Effector memory CD8-positive, alpha-beta T cell (primary cell): ENCODE data around the gene ARPC1A.
A peak's percentile ranks its signal among the peaks of the same experiment; 100 is the strongest.

Experiments
- ATAC-seq: fragments of 150-1000 bp; cut with Tn5 transposase; replicated peaks from 2 replicates; pipeline ENCODE4 v1.10.0; 2021; ENCODE audit warnings: mild to moderate bottlenecking, moderate library complexity
- DNase-seq, 3 experiments: peaks; one replicate each; pipeline ENCODE4 v3.0.0; 2021
- H3K27ac Mint-ChIP-seq, 2 donors: one replicate each; pipeline ENCODE4 v1.8.0; 2022; ENCODE audit warnings: mild to moderate bottlenecking in 2 of 2, mixed read lengths in 2 of 2, moderate library complexity in 2 of 2
- H3K27me3 Mint-ChIP-seq, 2 donors: one replicate each; pipeline ENCODE4 v1.8.0; 2022; ENCODE audit warnings: mixed read lengths in 2 of 2
- H3K36me3 Mint-ChIP-seq: one replicate; pipeline ENCODE4 v1.8.0; 2022; ENCODE audit warnings: mild to moderate bottlenecking, moderate library complexity, mixed read lengths; ENCODE audit not compliant: insufficient read depth
- H3K4me1 Mint-ChIP-seq, 2 donors: one replicate each; pipeline ENCODE4 v1.8.0; 2022; ENCODE audit warnings: low read depth in 2 of 2, mixed read lengths in 2 of 2
- H3K4me3 Mint-ChIP-seq, 2 donors: one replicate each; pipeline ENCODE4 v1.8.0; 2022; ENCODE audit warnings: mild to moderate bottlenecking in 2 of 2, mixed read lengths in 2 of 2, moderate library complexity in 2 of 2
- H3K9me3 Mint-ChIP-seq, 2 donors: one replicate each; pipeline ENCODE4 v1.8.0; 2022; ENCODE audit warnings: mixed read lengths in 2 of 2

The ARPC1A gene

GRCh38 chr7:99392046-99392445 is 66.3 kb downstream of the ARPC1A start:
- ATAC-seq (no peak), DNase-seq (no peak)
- H3K4me1 Mint-ChIP-seq = peaks cover 10 to 17% of the 10 kb centered on the region in 2 donors
- H3K27me3 Mint-ChIP-seq = no peaks in the 10 kb centered on the region
- H3K4me3 Mint-ChIP-seq = peak overlapping the region; percentile 31 to 78
- peaks cover 94% of the 10 kb centered on the region for H3K36me3 Mint-ChIP-seq
- peak overlapping the region in 1 of 2 donors; percentile 90 for H3K27ac Mint-ChIP-seq
- H3K9me3 Mint-ChIP-seq = no peaks in the 10 kb centered on the region

DNA sequence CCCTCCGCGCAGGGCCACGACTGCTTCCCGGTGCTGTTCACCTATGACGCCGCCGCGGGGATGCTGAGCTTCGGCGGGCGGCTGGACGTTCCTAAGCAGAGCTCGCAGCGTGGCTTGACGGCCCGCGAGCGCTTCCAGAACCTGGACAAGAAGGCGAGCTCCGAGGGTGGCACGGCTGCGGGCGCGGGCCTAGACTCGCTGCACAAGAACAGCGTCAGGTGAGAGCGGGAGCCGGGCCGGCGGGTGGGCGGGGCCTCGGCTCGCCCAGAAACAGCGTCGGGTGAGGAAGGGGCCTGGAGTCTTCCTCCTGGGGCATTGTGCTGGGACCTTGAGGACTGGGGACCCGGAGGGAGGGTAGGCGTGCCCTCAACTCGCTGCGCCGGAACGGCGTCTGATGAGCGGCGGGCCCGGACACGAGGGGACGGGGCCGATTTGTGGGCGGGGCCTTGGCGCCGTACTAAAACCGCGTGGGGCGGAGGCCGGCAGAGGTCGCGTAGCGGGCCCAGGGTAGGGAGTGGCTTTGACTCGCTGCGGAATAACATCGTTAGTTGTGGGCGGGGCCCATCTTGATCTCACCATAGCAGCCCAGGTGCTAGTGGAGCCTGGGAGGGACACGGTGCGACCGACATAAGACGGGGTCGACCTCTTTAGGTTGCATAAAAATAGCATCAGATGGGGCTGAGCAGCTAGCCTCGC is 67.1 kb downstream of the ARPC1A start:
- peak; percentile 68 to 86 (median 82) for DNase-seq
- peak; percentile 97 for ATAC-seq
- Mint-ChIP-seq H3K4me3 (peak overlapping the region; percentile 67 to 78), H3K36me3 (peaks cover 87% of the 10 kb centered on the region), H3K27me3 (no peaks in the 10 kb centered on the region), H3K27ac (peak overlapping the region; percentile 87 to 90), H3K4me1 (peaks cover 13 to 19% of the 10 kb centered on the region in 2 donors), H3K9me3 (no peaks in the 10 kb centered on the region)

GRCh38 chr7:99393355-99394187 is 67.9 kb downstream of the ARPC1A start:
- no peaks in the 10 kb centered on the region for H3K9me3 Mint-ChIP-seq
- peaks cover 18 to 22% of the 10 kb centered on the region in 2 donors for H3K4me1 Mint-ChIP-seq
- ATAC-seq (no peak), DNase-seq (no peak)
- H3K27ac Mint-ChIP-seq = peak overlapping the region; percentile 87 to 90
- peak overlapping the region; percentile 67 to 78 for H3K4me3 Mint-ChIP-seq
- H3K27me3 Mint-ChIP-seq = no peaks in the 10 kb centered on the region
- H3K36me3 Mint-ChIP-seq = peaks cover 82% of the 10 kb centered on the region

DNA sequence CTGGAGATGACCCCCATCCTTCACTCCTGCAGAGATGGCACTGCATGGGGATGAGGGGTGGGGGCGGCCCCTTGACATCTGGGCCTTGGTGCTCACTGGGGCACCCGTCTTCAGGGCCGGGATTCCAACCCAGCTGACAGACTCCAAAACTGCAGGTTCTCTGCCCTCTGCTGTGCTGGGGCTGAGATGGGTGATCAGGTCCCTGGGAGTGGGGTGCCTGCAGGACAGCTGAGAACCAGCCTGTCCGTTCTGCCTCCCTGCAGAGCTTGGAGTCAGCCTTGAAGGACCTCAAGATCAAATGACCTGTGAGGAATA is 68.4 kb downstream of the ARPC1A start:
- peaks cover 78% of the 10 kb centered on the region for H3K36me3 Mint-ChIP-seq
- no peak for DNase-seq
- peaks cover 23 to 24% of the 10 kb centered on the region in 2 donors for H3K4me1 Mint-ChIP-seq
- H3K4me3 Mint-ChIP-seq = peak overlapping the region in 1 of 2 donors; percentile 78
- ATAC-seq = no peak
- no peaks in the 10 kb centered on the region for H3K27me3 Mint-ChIP-seq
- peak overlapping the region; percentile 87 to 90 for H3K27ac Mint-ChIP-seq
- H3K9me3 Mint-ChIP-seq = no peaks in the 10 kb centered on the region

DNA sequence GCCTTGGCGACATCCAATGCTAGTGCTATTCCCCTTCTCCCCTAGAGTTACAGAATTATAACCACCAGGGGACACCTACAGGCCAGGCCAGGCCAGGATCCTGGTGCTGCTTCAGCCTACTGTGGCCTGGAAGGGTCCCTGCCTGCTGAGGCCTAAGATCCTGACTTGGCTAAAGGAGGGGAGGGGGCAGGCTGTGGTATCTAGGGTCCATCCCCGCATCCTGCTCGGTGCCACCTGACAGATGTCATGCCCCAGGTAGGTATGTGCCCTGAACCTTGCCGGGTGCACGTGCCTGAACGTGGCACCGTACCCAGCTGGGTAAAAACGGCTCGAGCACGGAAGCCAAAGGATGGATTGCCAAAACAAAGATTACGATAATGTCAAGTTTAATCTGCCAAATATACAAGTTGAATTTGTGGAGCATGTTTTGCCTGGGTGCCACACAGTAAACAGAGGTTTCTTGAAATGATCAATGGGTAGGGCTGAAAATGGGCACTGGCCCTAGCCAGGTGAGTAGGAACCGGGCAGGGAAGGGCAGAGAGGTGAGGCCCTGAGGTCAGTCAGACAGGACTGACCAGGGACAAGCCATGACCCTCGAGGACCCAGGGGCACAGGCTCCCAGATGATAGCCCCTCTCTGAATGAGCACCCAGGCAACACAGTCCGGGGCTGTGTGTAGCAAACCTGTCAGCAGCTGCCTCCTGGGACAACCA is 70.1 kb downstream of the ARPC1A start:
- Mint-ChIP-seq H3K4me3 (no peak overlapping the region), H3K4me1 (peaks cover 24 to 29% of the 10 kb centered on the region in 2 donors), H3K27me3 (no peaks in the 10 kb centered on the region), H3K27ac (peak overlapping the region in 1 of 2 donors; percentile 44), H3K9me3 (no peaks in the 10 kb centered on the region), H3K36me3 (peaks cover 69% of the 10 kb centered on the region)
- ATAC-seq (no peak), DNase-seq (no peak)

- peak overlapping the region; percentile 22 to 75 for H3K27ac Mint-ChIP-seq
- H3K36me3 Mint-ChIP-seq = peaks cover 69% of the 10 kb centered on the region
- peaks cover 24 to 29% of the 10 kb centered on the region in 2 donors for H3K4me1 Mint-ChIP-seq
- ATAC-seq (no peak), DNase-seq (no peak)
- no peaks in the 10 kb centered on the region for H3K9me3 Mint-ChIP-seq
- no peaks in the 10 kb centered on the region for H3K27me3 Mint-ChIP-seq
- H3K4me3 Mint-ChIP-seq = no peak overlapping the region
These were observed 71.0 kb downstream of the ARPC1A start for GRCh38 chr7:99396418-99397296.

DNA sequence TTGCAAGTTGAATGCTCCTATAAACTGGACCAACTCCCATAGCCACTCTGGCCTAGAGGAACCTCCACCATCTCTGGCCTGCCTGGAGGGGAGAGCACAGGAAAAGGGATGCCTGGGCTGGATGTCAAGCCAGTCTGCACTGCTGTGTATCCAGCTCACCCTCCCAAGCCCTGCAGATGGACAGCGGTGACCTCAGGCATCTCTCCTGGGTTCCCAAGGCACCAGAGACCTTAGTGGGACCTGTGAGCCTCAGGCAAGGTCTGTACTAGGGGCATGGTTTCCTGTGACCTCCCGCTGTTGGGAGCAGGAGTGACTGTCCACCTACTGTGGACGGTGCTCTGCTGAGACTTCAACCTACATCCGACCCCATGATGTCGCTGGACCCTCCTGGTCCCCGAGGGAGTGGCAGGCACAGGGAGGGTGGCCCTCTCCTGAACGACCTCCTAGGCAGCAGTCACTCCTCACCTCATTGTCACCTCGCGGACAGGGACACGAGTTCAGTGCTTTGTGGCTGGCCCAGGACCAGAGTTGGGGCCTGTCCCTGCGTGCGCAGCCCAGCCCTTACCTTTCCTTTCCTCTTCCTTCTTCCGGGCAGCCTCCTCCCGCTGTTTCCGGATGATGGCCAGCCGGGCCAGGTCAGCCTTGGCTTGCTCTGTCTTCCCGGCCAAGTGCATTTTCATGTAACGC is 71.7 kb downstream of the ARPC1A start:
- Mint-ChIP-seq H3K4me3 (no peak overlapping the region), H3K36me3 (peaks cover 70% of the 10 kb centered on the region), H3K27ac (peak overlapping the region; percentile 22 to 75), H3K27me3 (no peaks in the 10 kb centered on the region), H3K4me1 (peaks cover 22 to 29% of the 10 kb centered on the region in 2 donors), H3K9me3 (no peaks in the 10 kb centered on the region)
- ATAC-seq (no peak), DNase-seq (no peak)

- DNase-seq = no peak
- Mint-ChIP-seq H3K4me3 (no peak overlapping the region), H3K9me3 (no peaks in the 10 kb centered on the region), H3K27ac (peak overlapping the region in 1 of 2 donors; percentile 75), H3K4me1 (peaks cover 22 to 28% of the 10 kb centered on the region in 2 donors), H3K36me3 (peaks cover 66% of the 10 kb centered on the region), H3K27me3 (no peaks in the 10 kb centered on the region)
- ATAC-seq = no peak
These were observed 73.3 kb downstream of the ARPC1A start for GRCh38 chr7:99398891-99399445.

GRCh38 chr7:99399597-99399996 is 73.9 kb downstream of the ARPC1A start:
- Mint-ChIP-seq H3K27me3 (no peaks in the 10 kb centered on the region), H3K4me3 (no peak overlapping the region), H3K9me3 (no peaks in the 10 kb centered on the region), H3K36me3 (peaks cover 61% of the 10 kb centered on the region), H3K27ac (no peak overlapping the region), H3K4me1 (peaks cover 23 to 32% of the 10 kb centered on the region in 2 donors)
- ATAC-seq (no peak), DNase-seq (no peak)

DNA sequence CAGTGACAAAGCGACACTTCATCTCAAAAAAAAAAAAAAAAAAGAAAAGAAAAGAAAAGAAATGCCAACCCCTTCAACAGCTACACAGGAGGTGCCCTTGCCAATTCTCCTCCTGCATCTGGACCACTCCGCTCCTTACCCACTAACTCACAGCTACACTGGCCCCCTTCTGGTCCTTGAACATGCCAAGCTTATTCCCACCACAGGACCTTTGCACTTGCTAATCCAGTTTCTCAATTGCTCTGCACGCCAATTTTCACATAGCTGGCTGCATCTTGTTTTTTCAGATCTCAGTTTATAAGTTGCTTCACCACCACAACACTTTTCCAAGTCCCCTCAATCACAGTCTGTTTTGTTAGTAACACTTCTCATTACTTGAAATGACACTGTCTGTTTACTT is 77.2 kb downstream of the ARPC1A start:
- no peak overlapping the region for H3K27ac Mint-ChIP-seq
- H3K36me3 Mint-ChIP-seq = peaks cover 52% of the 10 kb centered on the region

DNA sequence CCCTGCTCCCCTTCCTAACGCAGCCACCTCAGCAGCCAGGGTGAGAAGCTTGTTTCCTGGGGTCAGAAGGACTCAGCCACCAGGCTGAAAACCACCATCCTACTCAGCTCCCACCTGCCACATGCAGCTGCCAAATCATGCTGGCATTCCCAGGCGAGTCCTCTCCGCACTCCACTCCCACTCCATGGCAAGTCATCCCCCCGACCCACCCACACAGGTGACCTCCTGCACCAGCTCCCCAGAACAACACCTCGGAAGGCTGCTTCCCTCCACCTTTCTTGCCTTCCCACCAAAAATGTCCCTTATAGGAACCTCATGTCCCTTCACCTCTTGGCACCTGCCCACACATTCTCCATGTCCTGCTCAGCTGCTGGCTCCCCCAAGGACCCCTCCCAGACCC is 78.1 kb downstream of the ARPC1A start:
- Mint-ChIP-seq H3K4me1 (peaks cover 38% of the 10 kb centered on the region in 2 donors), H3K27ac (peak overlapping the region in 1 of 2 donors; percentile 42), H3K9me3 (no peaks in the 10 kb centered on the region), H3K4me3 (no peak overlapping the region), H3K36me3 (peaks cover 57% of the 10 kb centered on the region), H3K27me3 (no peaks in the 10 kb centered on the region)
- no peak for ATAC-seq
- DNase-seq = no peak

More for the DNA sequence above, 77.2 kb downstream of the ARPC1A start:
- ATAC-seq (no peak), DNase-seq (no peak)
- Mint-ChIP-seq H3K9me3 (no peaks in the 10 kb centered on the region), H3K4me1 (peaks cover 37 to 44% of the 10 kb centered on the region in 2 donors), H3K4me3 (no peak overlapping the region), H3K27me3 (no peaks in the 10 kb centered on the region)
